Hematopoietic multipotent progenitor cell treated with erythropoietin and hydrocortisone succinate and interleukin-3 and kit ligand, for 4 days (in vitro differentiated cells): Measurements from ENCODE around the gene OBSCN.
A peak's percentile ranks its signal among the peaks of the same experiment; 100 is the strongest.

Source experiments
- DNase-seq: peaks from one replicate; pipeline ENCODE4 v3.0.0-alpha.2; 2015

OBSCN gene

GRCh38 chr1:228392111-228392936 lies 184.5 kb downstream of the OBSCN start:
- no peak for DNase-seq

GRCh38 chr1:228393268-228393701 lies 185.4 kb downstream of the OBSCN start:
- DNase-seq: peak; percentile 68

GRCh38 chr1:228393811-228394570 lies 186.1 kb downstream of the OBSCN start:
- DNase-seq: no peak

DNA sequence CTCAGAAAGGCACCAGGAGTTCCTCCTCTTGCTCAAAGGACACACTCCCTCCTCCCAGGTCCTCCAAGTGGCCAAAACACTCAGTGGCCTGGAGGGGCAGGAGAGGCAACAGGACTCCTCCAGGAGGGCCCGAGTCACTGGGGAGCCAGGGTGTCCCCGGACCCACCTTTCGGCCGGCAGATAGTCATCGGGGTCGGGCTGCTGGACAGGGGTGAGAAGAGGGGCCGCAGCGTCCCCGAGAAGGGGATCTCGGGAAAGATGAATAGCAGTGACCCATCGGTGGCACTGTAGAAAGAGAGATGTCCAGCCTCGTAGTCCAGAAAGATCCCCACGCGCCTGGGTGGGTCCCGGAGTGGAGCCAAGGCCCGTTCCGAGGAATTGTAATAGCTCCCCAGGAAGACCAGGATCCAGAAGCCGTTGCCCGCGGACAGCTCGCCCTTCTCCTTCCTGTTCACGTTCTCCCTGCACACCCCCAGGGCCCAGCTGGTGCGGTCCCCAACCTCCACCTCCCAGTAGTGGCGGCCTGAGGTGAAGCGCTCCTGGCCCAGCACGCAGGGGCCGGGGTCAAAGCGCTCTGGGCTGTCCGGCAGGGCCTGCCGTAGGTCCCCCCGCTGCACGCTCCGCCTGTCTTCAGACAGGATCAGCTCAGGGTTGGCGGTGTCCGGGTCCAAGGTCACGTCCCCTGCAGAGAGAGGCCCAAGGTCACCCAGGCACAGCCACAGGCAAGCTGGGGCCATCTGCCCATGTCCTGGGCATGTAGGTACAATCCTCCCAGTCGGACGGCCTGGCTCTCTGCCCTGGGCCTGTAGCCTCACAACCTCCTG lies 186.9 kb downstream of the OBSCN start:
- DNase-seq: no peak

DNA sequence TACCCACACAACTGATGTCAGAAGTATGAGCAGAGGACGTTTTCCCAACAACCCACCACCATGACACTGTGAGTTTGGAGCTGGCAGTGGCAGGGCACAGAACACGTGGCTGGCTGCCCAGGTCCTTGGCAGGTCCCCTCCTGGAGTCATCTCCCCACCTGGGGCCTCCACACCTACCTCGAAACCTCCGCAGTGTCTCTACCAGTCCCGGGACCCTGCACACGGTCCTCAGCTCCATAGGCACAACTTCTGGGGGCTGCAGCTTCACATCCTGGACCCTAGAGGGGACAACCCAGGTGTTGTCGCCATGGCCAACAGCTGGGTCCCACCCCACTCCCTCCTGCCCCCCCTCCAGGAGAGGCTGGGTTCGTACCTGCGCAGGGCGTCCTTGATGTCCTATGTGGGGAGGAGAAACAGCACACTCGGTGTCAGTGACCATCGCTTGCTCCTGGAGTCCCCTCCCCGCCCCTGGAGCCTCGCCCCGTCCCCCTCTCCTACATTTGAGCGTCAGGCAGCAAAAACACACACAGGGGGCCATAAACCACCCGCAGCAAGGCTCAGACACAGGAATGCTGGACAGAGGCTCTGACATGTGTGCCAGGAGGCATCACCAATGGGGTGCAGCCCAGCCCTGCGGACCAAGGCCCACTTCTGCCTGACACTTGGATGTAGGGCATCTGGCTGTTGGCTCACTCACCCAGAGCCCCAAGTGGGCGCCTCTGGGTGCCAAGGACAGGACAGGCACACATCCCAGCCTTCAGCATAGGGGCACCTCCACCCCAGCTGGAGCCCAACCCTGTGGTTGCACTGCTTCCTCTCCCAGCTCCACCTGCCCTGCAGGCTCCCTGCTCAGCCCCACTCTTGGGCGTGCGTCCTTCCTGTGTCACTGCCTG lies 189.2 kb downstream of the OBSCN start:
- no peak for DNase-seq

GRCh38 chr1:228397966-228398365 lies 190.1 kb downstream of the OBSCN start:
- DNase-seq: no peak

GRCh38 chr1:228398741-228399461 lies 191.1 kb downstream of the OBSCN start:
- DNase-seq: no peak

DNA sequence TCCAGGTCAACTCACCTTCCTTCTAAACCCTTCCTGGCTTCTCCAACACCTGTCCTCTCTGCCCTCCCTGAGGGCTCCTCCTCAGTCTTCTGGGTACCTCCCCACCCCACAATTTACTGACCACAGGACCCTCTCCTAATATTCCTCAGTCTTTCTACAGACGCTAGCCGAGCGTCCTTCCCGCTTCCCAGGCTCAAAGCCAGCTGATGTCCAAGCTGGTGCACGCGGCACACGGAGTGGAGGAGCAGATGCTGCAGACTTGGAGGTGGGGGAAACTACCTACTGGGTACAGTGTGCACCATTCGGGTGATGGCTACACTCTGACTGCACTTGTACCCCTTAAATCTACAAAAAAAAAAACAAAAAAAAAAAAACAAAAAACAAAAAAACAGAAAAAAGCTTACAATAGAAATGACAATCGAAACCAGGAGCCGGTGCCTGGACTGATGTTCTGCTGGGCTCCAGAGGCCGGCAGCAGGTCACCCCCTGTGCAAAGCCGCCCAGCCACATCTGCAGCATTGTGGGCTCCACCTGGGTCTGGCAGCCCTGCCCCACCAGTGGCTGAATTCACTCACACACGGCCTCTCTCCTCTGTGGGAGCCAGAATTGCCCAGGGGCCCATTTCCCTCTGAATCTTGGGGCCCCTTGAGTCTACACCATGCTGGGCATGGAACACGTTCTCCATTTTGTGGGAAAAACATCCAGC lies 191.8 kb downstream of the OBSCN start:
- DNase-seq: no peak

DNA sequence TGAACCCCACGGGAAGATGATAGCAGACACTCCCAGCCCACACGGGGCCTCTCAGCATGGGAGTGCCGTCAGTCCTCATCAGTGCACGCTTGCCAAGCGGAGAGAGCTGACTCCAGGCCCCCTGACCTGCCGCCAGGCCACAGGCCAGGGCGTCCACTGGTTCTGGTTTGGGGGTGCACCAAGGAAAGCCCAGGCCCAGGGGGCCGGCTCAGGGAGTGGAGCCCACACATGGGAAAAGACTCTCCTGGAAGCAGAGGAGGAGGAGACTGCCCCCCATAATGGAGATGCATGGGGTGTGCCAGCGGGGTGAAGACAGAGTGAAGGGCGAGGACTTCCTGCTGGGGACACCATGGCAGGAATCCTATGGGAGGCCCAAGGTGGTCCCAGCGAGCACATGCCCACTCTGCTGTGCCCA lies 192.4 kb downstream of the OBSCN start:
- no peak for DNase-seq

DNA sequence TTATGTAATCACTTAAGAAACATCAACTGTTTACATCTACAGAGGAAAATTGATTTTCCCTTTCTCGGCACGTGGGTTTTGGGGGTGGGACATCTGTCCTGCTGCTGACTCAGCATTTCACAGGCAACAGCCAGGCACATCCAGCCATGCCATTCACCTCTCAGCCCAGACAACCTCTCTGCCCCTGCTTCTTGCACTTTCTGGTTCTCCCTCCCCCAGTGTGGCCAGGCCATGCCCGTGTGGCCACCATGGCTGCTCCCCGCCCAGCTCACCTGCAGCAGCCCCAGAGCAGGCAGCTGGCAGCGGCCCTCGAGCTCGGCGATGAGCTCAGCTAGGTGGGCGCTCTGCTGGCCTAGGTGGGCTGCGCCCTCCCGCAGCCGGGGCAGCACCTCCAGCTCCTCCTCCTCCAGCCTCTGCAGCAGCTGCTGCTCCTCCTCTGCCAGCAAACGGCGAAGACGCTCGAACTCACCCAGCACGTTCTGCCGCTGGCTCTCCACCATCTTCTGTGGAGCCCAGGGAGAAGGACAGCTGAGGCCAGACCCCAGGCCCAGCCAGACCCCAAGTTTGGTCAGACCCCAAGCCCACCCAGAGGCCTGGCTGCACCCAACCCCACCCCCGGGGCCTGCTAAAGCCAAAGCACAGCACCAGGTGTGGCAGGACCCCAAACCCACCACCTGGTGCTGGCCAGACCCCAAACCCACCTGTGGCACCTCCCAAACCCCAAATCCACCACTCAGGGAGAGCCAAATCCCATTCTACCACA lies 193.0 kb downstream of the OBSCN start:
- DNase-seq: peak; percentile 29

GRCh38 chr1:228401782-228402640 lies 194.2 kb downstream of the OBSCN start:
- no peak for DNase-seq

DNA sequence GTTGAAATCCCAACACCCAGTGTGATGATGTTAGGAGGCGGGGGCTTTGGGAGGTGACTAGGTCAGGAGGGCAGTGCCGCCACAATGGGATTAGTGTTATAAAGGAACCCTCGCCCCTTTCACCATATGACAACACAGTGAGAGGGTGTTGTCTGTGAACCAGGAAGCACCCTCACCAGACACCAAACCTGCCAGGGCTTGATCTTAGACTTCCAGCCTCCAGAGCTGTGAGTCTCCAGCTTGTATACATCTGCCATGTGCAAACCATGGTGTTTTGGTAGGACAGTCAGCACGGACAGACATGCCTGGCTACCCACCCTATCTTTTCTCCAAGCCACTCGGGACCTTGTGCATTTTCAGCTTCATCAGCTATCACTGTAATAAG lies 194.8 kb downstream of the OBSCN start:
- no peak for DNase-seq

DNA sequence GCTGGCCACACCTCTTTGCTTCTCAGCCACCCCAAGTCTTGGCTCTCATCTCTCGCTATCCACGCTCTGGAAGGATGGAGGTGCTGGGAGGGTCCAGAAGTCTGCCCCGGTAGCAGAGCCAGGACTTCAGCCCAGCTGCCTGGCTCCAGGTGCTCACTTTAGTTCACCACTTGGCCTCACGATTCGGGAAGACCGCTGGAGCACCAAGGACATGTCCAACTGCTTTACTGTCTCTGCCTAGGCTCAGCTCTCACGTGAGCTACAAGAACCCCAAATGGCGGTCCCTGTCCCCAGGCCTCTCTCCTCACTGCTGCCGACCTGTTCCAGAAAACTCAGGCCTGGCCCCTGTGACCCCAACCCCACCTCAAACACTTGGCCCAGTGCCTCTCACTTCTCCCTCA lies 195.4 kb downstream of the OBSCN start:
- no peak for DNase-seq

- DNase-seq: no peak
Observed at GRCh38 chr1:228404107-228404720, 196.4 kb downstream of the OBSCN start.

GRCh38 chr1:228405200-228405978 lies 197.5 kb downstream of the OBSCN start:
- no peak for DNase-seq

DNA sequence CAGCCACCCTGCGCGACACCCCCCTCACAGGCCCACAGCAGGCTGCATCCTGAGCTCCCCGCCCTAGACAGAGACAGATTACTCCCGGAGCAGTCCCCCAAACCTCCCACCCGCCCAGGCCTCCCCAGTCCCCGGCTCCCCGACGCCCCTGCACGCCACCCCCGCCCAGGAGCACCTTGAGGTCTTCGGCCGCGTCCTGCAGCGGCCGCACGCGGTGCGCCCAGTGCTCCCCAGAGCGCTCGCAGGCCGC lies 198.1 kb downstream of the OBSCN start:
- DNase-seq: peak; percentile 56

GRCh38 chr1:228407106-228408040 lies 199.5 kb downstream of the OBSCN start:
- no peak for DNase-seq
